Keratinocyte (primary cell): ENCODE measurements around the gene PLB1.

Experiments used
- EZH2 ChIP-seq: IDR thresholded peaks from one replicate; pipeline ENCODE4 v1.6.1; 2012; ENCODE audit warnings: inconsistent platforms, mild to moderate bottlenecking, low read length, moderate library complexity
- TF ChIP-seq, protein P1 (sequence below), 3 experiments: IDR thresholded peaks in 1 of 3; conservative IDR thresholded peaks in 1 of 3; optimal IDR thresholded peaks in 1 of 3; 2 replicates in 2 of 3; 3 replicates in 1 of 3; pipeline versions ENCODE3 to v1.5.1; 2011; ENCODE audit warnings: low read length in 3 of 3, mild to moderate bottlenecking in 3 of 3, moderate library complexity in 2 of 3, control low read depth in 1 of 3, inconsistent platforms in 1 of 3; ENCODE audit not compliant: insufficient read depth in 2 of 3; ENCODE audit errors: extremely low read depth in 1 of 3

- TF ChIP-seq, protein P1, sequence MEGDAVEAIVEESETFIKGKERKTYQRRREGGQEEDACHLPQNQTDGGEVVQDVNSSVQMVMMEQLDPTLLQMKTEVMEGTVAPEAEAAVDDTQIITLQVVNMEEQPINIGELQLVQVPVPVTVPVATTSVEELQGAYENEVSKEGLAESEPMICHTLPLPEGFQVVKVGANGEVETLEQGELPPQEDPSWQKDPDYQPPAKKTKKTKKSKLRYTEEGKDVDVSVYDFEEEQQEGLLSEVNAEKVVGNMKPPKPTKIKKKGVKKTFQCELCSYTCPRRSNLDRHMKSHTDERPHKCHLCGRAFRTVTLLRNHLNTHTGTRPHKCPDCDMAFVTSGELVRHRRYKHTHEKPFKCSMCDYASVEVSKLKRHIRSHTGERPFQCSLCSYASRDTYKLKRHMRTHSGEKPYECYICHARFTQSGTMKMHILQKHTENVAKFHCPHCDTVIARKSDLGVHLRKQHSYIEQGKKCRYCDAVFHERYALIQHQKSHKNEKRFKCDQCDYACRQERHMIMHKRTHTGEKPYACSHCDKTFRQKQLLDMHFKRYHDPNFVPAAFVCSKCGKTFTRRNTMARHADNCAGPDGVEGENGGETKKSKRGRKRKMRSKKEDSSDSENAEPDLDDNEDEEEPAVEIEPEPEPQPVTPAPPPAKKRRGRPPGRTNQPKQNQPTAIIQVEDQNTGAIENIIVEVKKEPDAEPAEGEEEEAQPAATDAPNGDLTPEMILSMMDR (optimal IDR thresholded peaks at IDR 0.05 in 1 of 3, IDR thresholded peaks at IDR 0.05 in 1 of 3, conservative IDR thresholded peaks at IDR 0.05 in 1 of 3; ENCODE audit: extremely low read depth in 1 of 3, insufficient read depth in 2 of 3, low read length in 3 of 3) = no peak
- TF ChIP-seq EZH2 = no peak
These were observed 146.9 kb downstream of the PLB1 start for GRCh38 chr2:28642796-28643195.
